ENCODE data around the gene MAPK4.
"Not testable (repeated sequence)": the region's sequence is repeated elsewhere in the genome, so short reads cannot be mapped to it uniquely, and the experiment has no call there.

MAPK4 gene
- total RNA-seq = 0 reads per million in 3 donors

DNA sequence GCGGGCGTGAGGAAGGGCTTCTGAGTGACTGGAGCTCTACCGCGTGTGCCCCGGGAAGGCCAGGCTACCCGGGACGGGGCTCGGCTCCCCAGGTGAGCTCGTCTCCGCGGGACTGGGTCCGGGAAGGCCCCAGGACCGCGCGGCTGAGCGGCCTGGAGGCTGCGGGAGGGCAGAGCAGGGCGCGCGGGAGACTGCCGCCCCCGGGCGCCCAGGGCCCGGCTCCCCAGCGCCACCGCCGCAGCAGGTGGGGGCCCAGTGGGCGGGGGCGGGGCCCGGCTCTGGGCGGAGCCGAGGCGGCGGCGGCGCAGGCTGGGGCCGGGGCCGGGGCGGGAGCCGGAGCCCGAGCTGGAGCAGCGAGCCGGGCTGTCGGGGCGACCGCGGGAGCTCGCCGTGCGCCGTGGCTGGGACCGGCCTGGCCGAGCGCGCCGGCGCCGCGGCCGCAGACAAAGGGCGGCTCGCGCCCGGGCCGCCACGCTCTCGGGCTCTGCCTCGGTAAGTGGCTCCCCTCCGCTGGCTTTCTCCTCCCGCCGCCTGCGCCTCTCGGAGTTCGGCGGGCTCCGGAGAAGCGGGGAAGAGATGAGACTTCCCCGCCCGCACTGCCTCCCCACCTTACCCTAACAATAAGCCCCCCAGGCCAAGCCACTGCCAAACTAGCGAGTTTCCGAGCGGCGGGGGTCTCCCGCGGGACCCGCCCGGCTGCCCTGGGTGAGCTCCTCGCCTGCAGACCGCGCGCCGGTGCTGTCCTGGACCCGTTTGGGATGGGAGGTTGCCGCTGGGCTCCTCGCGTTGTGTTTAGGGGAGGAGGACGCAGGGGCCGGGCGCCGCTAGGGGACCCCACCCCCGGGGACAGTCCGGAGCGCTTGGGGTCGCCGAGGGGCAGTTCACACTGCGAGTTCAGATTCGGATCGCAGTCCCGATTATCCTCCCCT, at the start of gene MAPK4:
Gene MAPK4 (plus strand): TSS at position 336 of the 929 bp plus-strand sequence. CDS start 103,872 bp downstream, outside the sequence.
- Histone ChIP-seq H3K27me3 (replicated peaks; ENCODE audit: control insufficient read depth, insufficient read depth, low read length, poor library complexity, severe bottlenecking) (peaks cover 13% of the 10 kb centered on the region), H3K4me3 (ENCODE audit: insufficient read depth, low read depth, low read length, poor library complexity, severe bottlenecking) (peak within 1 kb of the TSS; percentile 50), H3K4me1 (ENCODE audit: control insufficient read depth, insufficient read depth, low read length, poor library complexity, severe bottlenecking) (peaks cover 10% of the 10 kb centered on the region), H3K9me3 (ENCODE audit: control insufficient read depth, low read length) (no peaks in the 10 kb centered on the region), H3K27ac (ENCODE audit: insufficient read depth, low read length, poor library complexity, severe bottlenecking) (no peak within 1 kb of the TSS), H3K36me3 (ENCODE audit: control insufficient read depth, insufficient read depth, low read length) (no peaks in the 10 kb centered on the region)
- DNase-seq = no peak

- H3K4me3 ChIP-seq (ENCODE audit: insufficient read depth, low read depth, low read length, poor library complexity, severe bottlenecking); H3K4me1 ChIP-seq (ENCODE audit: control insufficient read depth, insufficient read depth, low read length, poor library complexity, severe bottlenecking); H3K27ac ChIP-seq (ENCODE audit: insufficient read depth, low read length, poor library complexity, severe bottlenecking); H3K36me3 ChIP-seq (ENCODE audit: control insufficient read depth, insufficient read depth, low read length); DNase-seq; H3K27me3 ChIP-seq (replicated peaks; ENCODE audit: control insufficient read depth, insufficient read depth, low read length, poor library complexity, severe bottlenecking); H3K9me3 ChIP-seq (ENCODE audit: control insufficient read depth, low read length): not testable (repeated sequence)
Observed at GRCh38 chr18:50517277-50517676, 42.6 kb upstream of the MAPK4 start.

DNA sequence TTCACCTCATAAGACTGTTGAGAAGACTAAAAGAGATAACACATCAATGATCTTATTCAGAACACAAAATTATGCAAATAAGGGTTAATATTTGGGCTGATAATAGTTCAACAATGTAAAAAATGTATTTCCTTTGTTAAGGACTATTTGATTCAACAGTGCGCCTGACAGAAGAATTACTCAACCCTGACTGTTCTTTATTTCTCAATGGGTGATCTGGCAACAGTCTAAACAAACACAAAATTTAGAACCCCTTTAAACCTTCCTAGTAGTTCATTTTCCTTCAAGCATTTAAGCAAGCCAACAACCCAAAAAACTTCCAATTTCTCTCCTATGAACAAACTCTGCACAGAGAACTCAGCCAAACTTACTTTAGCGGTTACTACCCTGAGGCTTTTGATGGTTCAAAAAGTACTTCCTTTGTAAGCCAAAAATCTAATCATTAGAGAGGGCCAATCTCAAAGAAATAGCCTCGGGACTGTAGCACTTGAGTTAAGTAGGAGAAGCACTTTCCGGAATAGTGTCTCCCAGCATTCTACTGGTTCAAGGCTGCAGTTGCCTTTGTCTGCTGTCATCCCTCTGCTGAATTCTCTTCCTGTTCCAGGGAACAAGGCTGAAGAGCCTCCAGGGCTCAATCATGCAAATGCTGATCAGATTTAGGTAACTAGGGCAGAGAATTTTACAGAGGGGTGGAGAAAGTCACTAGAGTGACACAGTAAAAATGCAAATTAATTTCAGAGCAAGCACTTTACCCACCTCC, 40.9 kb upstream of the MAPK4 start:
- Histone ChIP-seq H3K27ac (ENCODE audit: insufficient read depth, low read length, poor library complexity, severe bottlenecking) (no peak overlapping the region), H3K4me1 (ENCODE audit: control insufficient read depth, insufficient read depth, low read length, poor library complexity, severe bottlenecking) (no peaks in the 10 kb centered on the region), H3K27me3 (replicated peaks; ENCODE audit: control insufficient read depth, insufficient read depth, low read length, poor library complexity, severe bottlenecking) (no peaks in the 10 kb centered on the region), H3K9me3 (ENCODE audit: control insufficient read depth, low read length) (no peaks in the 10 kb centered on the region), H3K36me3 (ENCODE audit: control insufficient read depth, insufficient read depth, low read length) (no peaks in the 10 kb centered on the region), H3K4me3 (ENCODE audit: insufficient read depth, low read depth, low read length, poor library complexity, severe bottlenecking) (no peak overlapping the region)
- no peak for DNase-seq

DNA sequence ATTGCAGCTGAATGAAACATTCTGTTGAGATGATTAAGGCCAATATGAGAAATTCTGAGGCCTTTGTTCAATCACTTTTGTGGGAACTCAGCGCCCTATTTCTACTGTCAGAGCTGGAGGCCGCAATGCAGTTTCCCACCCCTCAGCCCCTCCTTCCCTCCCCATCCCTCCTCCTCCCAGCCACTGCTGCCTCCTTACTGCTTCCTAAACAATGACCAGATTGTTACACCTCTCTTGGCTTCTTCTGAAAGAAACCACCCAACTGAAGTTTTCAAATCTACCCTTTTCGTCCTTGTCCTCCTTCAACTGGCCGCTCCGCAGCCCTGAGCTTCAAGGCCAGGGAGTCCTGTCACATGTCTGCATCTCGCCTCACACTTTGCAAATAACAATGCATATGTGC, 36.7 kb upstream of the MAPK4 start:
- Histone ChIP-seq H3K9me3 (ENCODE audit: control insufficient read depth, low read length) (no peaks in the 10 kb centered on the region), H3K27ac (ENCODE audit: insufficient read depth, low read length, poor library complexity, severe bottlenecking) (no peak overlapping the region), H3K4me1 (ENCODE audit: control insufficient read depth, insufficient read depth, low read length, poor library complexity, severe bottlenecking) (no peaks in the 10 kb centered on the region), H3K4me3 (ENCODE audit: insufficient read depth, low read depth, low read length, poor library complexity, severe bottlenecking) (no peak overlapping the region), H3K27me3 (replicated peaks; ENCODE audit: control insufficient read depth, insufficient read depth, low read length, poor library complexity, severe bottlenecking) (no peaks in the 10 kb centered on the region), H3K36me3 (ENCODE audit: control insufficient read depth, insufficient read depth, low read length) (no peaks in the 10 kb centered on the region)
- no peak for DNase-seq

- Histone ChIP-seq H3K4me3 (ENCODE audit: insufficient read depth, low read depth, low read length, poor library complexity, severe bottlenecking) (no peak overlapping the region), H3K4me1 (ENCODE audit: control insufficient read depth, insufficient read depth, low read length, poor library complexity, severe bottlenecking) (no peaks in the 10 kb centered on the region), H3K27ac (ENCODE audit: insufficient read depth, low read length, poor library complexity, severe bottlenecking) (no peak overlapping the region), H3K27me3 (replicated peaks; ENCODE audit: control insufficient read depth, insufficient read depth, low read length, poor library complexity, severe bottlenecking) (no peaks in the 10 kb centered on the region), H3K9me3 (ENCODE audit: control insufficient read depth, low read length) (peaks cover 7% of the 10 kb centered on the region), H3K36me3 (ENCODE audit: control insufficient read depth, insufficient read depth, low read length) (no peaks in the 10 kb centered on the region)
- no peak for DNase-seq
Observed at GRCh38 chr18:50527636-50528307, 32.1 kb upstream of the MAPK4 start.

- DNase-seq = no peak
- Histone ChIP-seq H3K4me1 (ENCODE audit: control insufficient read depth, insufficient read depth, low read length, poor library complexity, severe bottlenecking) (no peaks in the 10 kb centered on the region), H3K36me3 (ENCODE audit: control insufficient read depth, insufficient read depth, low read length) (no peaks in the 10 kb centered on the region), H3K27me3 (replicated peaks; ENCODE audit: control insufficient read depth, insufficient read depth, low read length, poor library complexity, severe bottlenecking) (no peaks in the 10 kb centered on the region), H3K27ac (ENCODE audit: insufficient read depth, low read length, poor library complexity, severe bottlenecking) (no peak overlapping the region), H3K9me3 (ENCODE audit: control insufficient read depth, low read length) (peaks cover 11% of the 10 kb centered on the region), H3K4me3 (ENCODE audit: insufficient read depth, low read depth, low read length, poor library complexity, severe bottlenecking) (no peak overlapping the region)
Observed at GRCh38 chr18:50528806-50529205, 31.1 kb upstream of the MAPK4 start.

- not testable (repeated sequence) for H3K4me1 ChIP-seq (ENCODE audit: control insufficient read depth, insufficient read depth, low read length, poor library complexity, severe bottlenecking); H3K4me3 ChIP-seq (ENCODE audit: insufficient read depth, low read depth, low read length, poor library complexity, severe bottlenecking); H3K36me3 ChIP-seq (ENCODE audit: control insufficient read depth, insufficient read depth, low read length); H3K27ac ChIP-seq (ENCODE audit: insufficient read depth, low read length, poor library complexity, severe bottlenecking); H3K27me3 ChIP-seq (replicated peaks; ENCODE audit: control insufficient read depth, insufficient read depth, low read length, poor library complexity, severe bottlenecking); DNase-seq
- peaks cover 11% of the 10 kb centered on the region for H3K9me3 ChIP-seq (ENCODE audit: control insufficient read depth, low read length)
Observed at GRCh38 chr18:50533822-50534221, 26.1 kb upstream of the MAPK4 start.

DNA sequence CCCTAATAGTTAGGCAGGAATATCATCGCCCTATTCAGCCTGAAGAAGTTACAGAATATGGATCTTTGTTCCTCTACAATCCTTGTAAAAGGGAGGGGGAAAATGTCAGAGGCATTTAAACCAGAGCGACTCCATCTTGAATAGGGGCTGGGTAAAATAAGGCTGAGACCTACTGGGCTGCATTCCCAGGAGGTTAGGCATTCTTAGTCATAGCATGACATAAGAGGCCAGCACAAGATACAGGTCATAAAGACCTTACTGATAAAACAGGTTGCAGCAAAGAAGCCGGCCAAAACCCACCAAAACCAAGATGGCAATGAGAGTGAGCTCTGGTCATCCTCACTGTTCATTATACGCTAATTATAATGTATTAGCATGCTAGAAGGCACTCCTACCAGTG, 15.4 kb upstream of the MAPK4 start:
- not testable (repeated sequence) for DNase-seq; H3K4me1 ChIP-seq (ENCODE audit: control insufficient read depth, insufficient read depth, low read length, poor library complexity, severe bottlenecking); H3K9me3 ChIP-seq (ENCODE audit: control insufficient read depth, low read length); H3K27me3 ChIP-seq (replicated peaks; ENCODE audit: control insufficient read depth, insufficient read depth, low read length, poor library complexity, severe bottlenecking); H3K4me3 ChIP-seq (ENCODE audit: insufficient read depth, low read depth, low read length, poor library complexity, severe bottlenecking); H3K36me3 ChIP-seq (ENCODE audit: control insufficient read depth, insufficient read depth, low read length); H3K27ac ChIP-seq (ENCODE audit: insufficient read depth, low read length, poor library complexity, severe bottlenecking)

DNA sequence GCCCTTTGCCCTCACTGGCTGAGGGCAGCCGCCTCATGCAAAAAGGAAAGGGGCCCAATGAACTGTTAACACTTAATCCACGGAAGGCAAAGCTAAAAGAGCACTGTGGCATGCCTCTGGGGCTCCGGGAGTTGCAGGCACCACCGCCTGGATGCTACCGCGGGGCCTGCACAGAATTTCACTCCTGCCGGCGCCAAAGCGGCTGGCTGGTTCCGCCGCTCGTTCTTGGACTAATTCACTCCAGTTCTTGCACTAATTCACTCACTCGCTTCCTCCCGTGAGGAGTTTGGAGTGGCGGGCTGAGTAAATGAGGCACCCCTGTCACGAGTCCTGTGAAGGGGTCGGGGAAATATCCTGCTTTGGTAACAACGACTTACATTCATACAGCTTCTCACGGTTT, 14.0 kb upstream of the MAPK4 start:
- no peak overlapping the region for H3K27ac ChIP-seq (ENCODE audit: insufficient read depth, low read length, poor library complexity, severe bottlenecking)
- H3K4me3 ChIP-seq (ENCODE audit: insufficient read depth, low read depth, low read length, poor library complexity, severe bottlenecking) = no peak overlapping the region
- H3K36me3 ChIP-seq (ENCODE audit: control insufficient read depth, insufficient read depth, low read length) = no peaks in the 10 kb centered on the region
- H3K4me1 ChIP-seq (ENCODE audit: control insufficient read depth, insufficient read depth, low read length, poor library complexity, severe bottlenecking) = no peaks in the 10 kb centered on the region
- DNase-seq = no peak
- H3K9me3 ChIP-seq (ENCODE audit: control insufficient read depth, low read length) = no peaks in the 10 kb centered on the region
- no peaks in the 10 kb centered on the region for H3K27me3 ChIP-seq (replicated peaks; ENCODE audit: control insufficient read depth, insufficient read depth, low read length, poor library complexity, severe bottlenecking)

Data from effector memory CD4-positive, alpha-beta T cell (primary cell).